ENCODE results near the gene ZNF215. TPM values are rescaled to one million over a fixed set of nuclear protein-coding genes. Genes with fewer than 3 reads are reported as not detected.
A peak's percentile ranks its signal among the peaks of the same experiment; 100 is the strongest.
"Not testable (repeated sequence)": the region's sequence is repeated elsewhere in the genome, so short reads cannot be mapped to it uniquely, and the experiment has no call there.

ZNF215 gene
- polyA plus RNA-seq, 2 of the 4 experiments (the other 2 are of a cell fraction) = 1.0 to 2.0 TPM

- ATAC-seq = no peak
- DNase-seq (ENCODE audit: low read depth in 1 of 2, low spot score in 1 of 2) = no peak
- ChIA-PET POLR2A (no interaction called here), CTCF (no interaction called here)
- Histone ChIP-seq H3K4me3 (no peak overlapping the region), H3K27ac (no peak overlapping the region), H3K4me2 (no peak overlapping the region), H3K9me3 (no peaks in the 10 kb centered on the region), H3K4me1 (no peaks in the 10 kb centered on the region)
- no peak for FAIRE-seq
- TF ChIP-seq POLR2A (IDR thresholded peaks at IDR 0.05; ENCODE audit: low read length) (no peak), MAFK (IDR thresholded peaks at IDR 0.05; ENCODE audit: partially characterized antibody) (peak; percentile 86)
These were observed 43.5 kb upstream of the ZNF215 start for GRCh38 chr11:6882751-6883150.

GRCh38 chr11:6887711-6888110 is 38.5 kb upstream of the ZNF215 start:
- H3K27ac ChIP-seq; FAIRE-seq; H3K4me3 ChIP-seq; CTCF ChIA-PET; ATAC-seq; POLR2A ChIA-PET; H3K9me3 ChIP-seq; DNase-seq (ENCODE audit: low read depth in 1 of 2, low spot score in 1 of 2); H3K4me2 ChIP-seq; H3K4me1 ChIP-seq: not testable (repeated sequence)
- WGBS (ENCODE audit: missing lambda C conversion rate) = 25% methylated on average over 5 of the region's 5 CpGs

GRCh38 chr11:6888830-6889229 is 37.4 kb upstream of the ZNF215 start:
- 18% methylated on average over 4 of the region's 4 CpGs for WGBS (ENCODE audit: missing lambda C conversion rate)
- POLR2A ChIA-PET = no interaction called here
- CTCF ChIA-PET = no interaction called here

GRCh38 chr11:6889835-6890234 is 36.4 kb upstream of the ZNF215 start:
- H3K4me1 ChIP-seq = no peaks in the 10 kb centered on the region
- FAIRE-seq (no peak), DNase-seq (ENCODE audit: low read depth in 1 of 2, low spot score in 1 of 2) (no peak), ATAC-seq (no peak)
- H3K9me3 ChIP-seq = no peaks in the 10 kb centered on the region
- no peak overlapping the region for H3K4me2 ChIP-seq
- ChIA-PET POLR2A (no interaction called here), CTCF (interaction anchor here (0.7 kb wide), 1 partner anchor 26 kb away, joined by 5 read pairs; no protein-coding TSS in a partner anchor)
- H3K27ac ChIP-seq = no peak overlapping the region
- WGBS (ENCODE audit: missing lambda C conversion rate) = 10% methylated on average over 1 of the region's 1 CpG
- TF ChIP-seq CEBPB (IDR thresholded peaks at IDR 0.05) (no peak), RARB (CRISPR knock-in tag; IDR thresholded peaks at IDR 0.05) (no peak), PBX3 (IDR thresholded peaks at IDR 0.05) (no peak), MYC (IDR thresholded peaks at IDR 0.05; ENCODE audit: borderline replicate concordance, low read length) (no peak), ZC3H11A (IDR thresholded peaks at IDR 0.05) (no peak), MAZ (IDR thresholded peaks at IDR 0.05; ENCODE audit: borderline replicate concordance, low read depth, low read length) (no peak), BCL3 (IDR thresholded peaks at IDR 0.05) (no peak), CBX2 (IDR thresholded peaks at IDR 0.05; ENCODE audit: borderline replicate concordance, low read depth) (no peak), FOSB (CRISPR knock-in tag; IDR thresholded peaks at IDR 0.05) (no peak), ATOH8 (CRISPR knock-in tag; IDR thresholded peaks at IDR 0.05; ENCODE audit: low read depth) (no peak), ESRRA (IDR thresholded peaks at IDR 0.05; ENCODE audit: borderline replicate concordance, low read length) (no peak)
- H3K4me3 ChIP-seq = no peak overlapping the region

More at GRCh38 chr11:6888830-6889229, 37.4 kb upstream of the ZNF215 start:
- Histone ChIP-seq H3K27ac (no peak overlapping the region), H3K4me1 (no peaks in the 10 kb centered on the region), H3K9me3 (no peaks in the 10 kb centered on the region), H3K4me3 (no peak overlapping the region), H3K4me2 (no peak overlapping the region)
- TF ChIP-seq EHF (CRISPR knock-in tag; IDR thresholded peaks at IDR 0.05) (no peak), MYC (IDR thresholded peaks at IDR 0.05; ENCODE audit: borderline replicate concordance, low read length) (no peak), HOXB5 (CRISPR knock-in tag; IDR thresholded peaks at IDR 0.05) (no peak), FOSL2 (IDR thresholded peaks at IDR 0.05) (no peak), FOSL2 (CRISPR knock-in tag; IDR thresholded peaks at IDR 0.05) (no peak), POLR2AphosphoS2 (conservative IDR thresholded peaks at IDR 0.05; ENCODE audit: low read length) (no peak), CHD4 (IDR thresholded peaks at IDR 0.05; ENCODE audit: borderline replicate concordance) (no peak), NFE2L2 (conservative IDR thresholded peaks at IDR 0.05; ENCODE audit: low read length) (no peak), HES2 (IDR thresholded peaks at IDR 0.05) (no peak), ZNF302 (CRISPR knock-in tag; IDR thresholded peaks at IDR 0.05) (no peak), FOSB (CRISPR knock-in tag; IDR thresholded peaks at IDR 0.05) (no peak), HMGXB4 (CRISPR knock-in tag; IDR thresholded peaks at IDR 0.05; ENCODE audit: borderline replicate concordance) (no peak), CHD2 (IDR thresholded peaks at IDR 0.05; ENCODE audit: low read length, partially characterized antibody) (no peak), EP300 (IDR thresholded peaks at IDR 0.05) (no peak)
- ATAC-seq (no peak), FAIRE-seq (no peak), DNase-seq (ENCODE audit: low read depth in 1 of 2, low spot score in 1 of 2) (no peak)

Data from A549 (cell line).